Measurements from ENCODE around the gene PTPRN2.
"Not testable (repeated sequence)": the region's sequence is repeated elsewhere in the genome, so short reads cannot be mapped to it uniquely, and the experiment has no call there.

Gene PTPRN2

GRCh38 chr7:157918326-157919080, 669.1 kb downstream of the PTPRN2 start:
- no peak for TF ChIP-seq CTCF (IDR thresholded peaks at IDR 0.05; ENCODE audit: borderline replicate concordance, insufficient read depth, low read depth, low read length)
- H3K4me3 ChIP-seq (ENCODE audit: low read depth, low read length), result no peak overlapping the region

- TF ChIP-seq CTCF (IDR thresholded peaks at IDR 0.05; ENCODE audit: borderline replicate concordance, insufficient read depth, low read depth, low read length), result no peak
- H3K4me3 ChIP-seq (ENCODE audit: low read depth, low read length), result no peak overlapping the region
Measured at GRCh38 chr7:157916946-157917640, 670.5 kb downstream of the PTPRN2 start.

GRCh38 chr7:157910446-157910845, 677.2 kb downstream of the PTPRN2 start:
- TF ChIP-seq CTCF (IDR thresholded peaks at IDR 0.05; ENCODE audit: borderline replicate concordance, insufficient read depth, low read depth, low read length), result no peak

GRCh38 chr7:157910045-157910444, 677.6 kb downstream of the PTPRN2 start:
- not testable (repeated sequence) for H3K4me3 ChIP-seq (ENCODE audit: low read depth, low read length)

More at GRCh38 chr7:157910446-157910845, 677.2 kb downstream of the PTPRN2 start:
- H3K4me3 ChIP-seq (ENCODE audit: low read depth, low read length), result no peak overlapping the region

- no peak for TF ChIP-seq CTCF (IDR thresholded peaks at IDR 0.05; ENCODE audit: borderline replicate concordance, insufficient read depth, low read depth, low read length)
- H3K4me3 ChIP-seq (ENCODE audit: low read depth, low read length), result no peak overlapping the region
Measured at GRCh38 chr7:157909370-157909769, 678.3 kb downstream of the PTPRN2 start.

GRCh38 chr7:157908006-157908782, 679.4 kb downstream of the PTPRN2 start:
- H3K4me3 ChIP-seq (ENCODE audit: low read depth, low read length), result no peak overlapping the region
- no peak for TF ChIP-seq CTCF (IDR thresholded peaks at IDR 0.05; ENCODE audit: borderline replicate concordance, insufficient read depth, low read depth, low read length)

- TF ChIP-seq CTCF (IDR thresholded peaks at IDR 0.05; ENCODE audit: borderline replicate concordance, insufficient read depth, low read depth, low read length), result no peak
- no peak overlapping the region for H3K4me3 ChIP-seq (ENCODE audit: low read depth, low read length)
Measured at GRCh38 chr7:157907091-157907490, 680.5 kb downstream of the PTPRN2 start.
